GM18505 (cell line): Measurements from ENCODE around the gene RPRD1A.
"Not testable (repeated sequence)": the region's sequence is repeated elsewhere in the genome, so short reads cannot be mapped to it uniquely, and the experiment has no call there.

Experiments used
- ATAC-seq: cut with Tn5 transposase; IDR thresholded peaks from one replicate; pipeline ENCODE4 v1.9.1; 2021; ENCODE audit not compliant: unreplicated experiment
- POLR2A ChIP-seq: IDR thresholded peaks from 4 replicates; pipeline ENCODE4 v1.6.1; 2011; ENCODE audit warnings: borderline replicate concordance; ENCODE audit not compliant: insufficient read depth, insufficient read length; ENCODE audit errors: extremely low read depth

Gene RPRD1A

DNA sequence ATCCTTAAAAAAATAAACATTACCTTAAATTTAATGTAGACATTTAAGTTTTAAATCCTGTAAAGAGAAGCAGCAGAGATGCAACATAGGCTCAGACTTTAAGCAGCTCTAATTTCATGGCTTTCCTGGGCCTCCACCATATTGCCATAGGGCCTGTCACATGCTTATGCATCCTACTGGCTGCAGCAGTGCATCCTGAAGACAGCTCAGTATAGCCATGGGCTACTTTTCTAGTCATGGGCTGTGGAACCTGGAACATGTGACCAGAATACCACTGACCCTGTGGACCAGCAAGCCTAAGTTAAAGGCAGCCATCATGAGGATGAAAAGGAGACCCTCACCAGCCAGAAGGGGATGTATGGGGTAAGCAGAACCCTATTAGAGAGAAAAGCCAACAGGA lies 84.2 kb downstream of the RPRD1A start:
- ATAC-seq = no peak
- TF ChIP-seq POLR2A = no peak

DNA sequence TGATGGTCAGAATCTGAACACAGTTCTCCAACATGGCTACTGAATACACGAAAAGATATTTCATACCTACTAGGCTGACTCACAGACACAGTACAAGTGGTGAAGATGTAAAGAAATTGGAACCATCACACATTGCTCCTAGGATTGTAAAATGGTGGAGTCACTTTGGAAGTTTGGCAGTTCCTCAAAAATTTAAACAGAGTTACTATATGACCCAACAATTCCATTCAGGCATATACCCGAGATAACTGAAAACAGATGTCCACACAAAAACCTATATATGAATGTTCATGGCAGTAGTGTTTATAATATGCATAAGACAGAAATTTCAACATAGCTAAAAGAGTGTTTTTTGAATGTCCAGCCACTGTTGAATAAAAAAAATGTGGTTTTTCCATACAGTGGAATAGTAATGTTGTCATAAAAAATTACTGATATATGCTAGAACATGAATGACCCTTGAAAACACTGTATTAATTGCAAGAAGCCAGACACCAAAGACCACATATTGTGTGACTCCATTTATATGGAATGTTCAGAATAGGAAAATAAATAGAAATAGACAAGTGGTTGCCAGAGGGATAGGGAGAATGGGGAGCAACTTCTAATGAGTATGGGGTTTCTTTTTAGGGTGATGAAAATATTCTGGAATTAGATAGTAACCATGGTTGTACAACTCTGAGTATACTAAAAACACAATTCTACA lies 84.8 kb downstream of the RPRD1A start:
- no peak for ATAC-seq
- no peak for TF ChIP-seq POLR2A

DNA sequence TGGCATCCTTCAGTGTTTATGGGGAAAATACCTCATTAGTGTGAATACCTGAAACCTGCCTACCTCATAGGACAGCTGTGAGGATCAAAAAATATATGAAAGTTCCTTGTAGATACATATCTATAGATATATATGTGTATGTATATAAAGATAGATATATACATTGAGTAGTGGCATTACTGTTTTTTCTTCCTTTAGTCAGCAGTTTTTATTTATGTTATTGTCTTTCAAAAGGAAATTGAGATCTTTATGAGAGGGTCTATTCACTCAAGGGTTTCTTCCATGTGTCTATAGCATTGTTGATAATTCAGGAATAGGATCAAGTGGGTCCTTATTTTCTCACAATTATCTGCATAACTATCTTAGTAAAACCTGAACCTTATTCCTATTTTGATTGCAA lies 88.2 kb downstream of the RPRD1A start:
- no peak for ATAC-seq
- TF ChIP-seq POLR2A = no peak

DNA sequence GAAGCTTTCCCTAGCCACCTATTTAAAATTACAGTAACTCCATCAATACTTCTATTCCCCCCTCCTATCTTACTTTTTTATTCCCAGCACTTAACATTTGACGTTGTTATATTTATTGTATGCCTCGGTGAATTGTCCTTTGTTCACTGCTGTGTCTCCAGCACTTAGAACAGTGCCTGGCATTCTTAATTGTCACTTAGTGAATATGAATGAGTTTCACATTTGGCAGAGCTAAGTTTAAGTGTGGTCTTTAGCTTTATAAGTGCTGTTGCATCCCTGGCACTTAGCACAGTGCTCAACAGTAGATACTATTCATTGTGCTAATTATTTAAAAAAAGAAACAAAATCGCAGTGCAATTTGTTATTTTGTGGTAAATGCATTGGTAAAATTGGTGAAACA lies 93.2 kb downstream of the RPRD1A start:
- TF ChIP-seq POLR2A = no peak
- ATAC-seq = no peak

DNA sequence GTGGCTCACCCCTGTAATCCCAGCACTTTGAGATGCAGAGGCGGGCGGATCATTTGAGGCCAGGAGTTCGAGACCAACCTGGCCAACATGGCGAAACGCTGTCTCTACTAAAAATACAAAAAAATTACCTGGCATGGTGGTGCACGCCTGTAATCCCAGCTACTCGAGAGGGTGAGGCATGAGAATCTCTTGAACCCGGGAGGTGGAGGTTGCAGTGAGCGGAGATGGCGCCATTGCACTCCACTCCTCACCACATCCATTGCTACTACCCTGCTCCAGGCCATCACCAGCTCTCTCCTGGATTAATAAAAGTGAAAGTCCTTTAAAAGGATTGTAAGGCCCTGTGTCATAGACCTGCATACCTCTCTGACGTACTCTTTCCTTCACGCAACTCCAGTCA lies 93.7 kb downstream of the RPRD1A start:
- TF ChIP-seq POLR2A = no peak
- ATAC-seq = no peak

DNA sequence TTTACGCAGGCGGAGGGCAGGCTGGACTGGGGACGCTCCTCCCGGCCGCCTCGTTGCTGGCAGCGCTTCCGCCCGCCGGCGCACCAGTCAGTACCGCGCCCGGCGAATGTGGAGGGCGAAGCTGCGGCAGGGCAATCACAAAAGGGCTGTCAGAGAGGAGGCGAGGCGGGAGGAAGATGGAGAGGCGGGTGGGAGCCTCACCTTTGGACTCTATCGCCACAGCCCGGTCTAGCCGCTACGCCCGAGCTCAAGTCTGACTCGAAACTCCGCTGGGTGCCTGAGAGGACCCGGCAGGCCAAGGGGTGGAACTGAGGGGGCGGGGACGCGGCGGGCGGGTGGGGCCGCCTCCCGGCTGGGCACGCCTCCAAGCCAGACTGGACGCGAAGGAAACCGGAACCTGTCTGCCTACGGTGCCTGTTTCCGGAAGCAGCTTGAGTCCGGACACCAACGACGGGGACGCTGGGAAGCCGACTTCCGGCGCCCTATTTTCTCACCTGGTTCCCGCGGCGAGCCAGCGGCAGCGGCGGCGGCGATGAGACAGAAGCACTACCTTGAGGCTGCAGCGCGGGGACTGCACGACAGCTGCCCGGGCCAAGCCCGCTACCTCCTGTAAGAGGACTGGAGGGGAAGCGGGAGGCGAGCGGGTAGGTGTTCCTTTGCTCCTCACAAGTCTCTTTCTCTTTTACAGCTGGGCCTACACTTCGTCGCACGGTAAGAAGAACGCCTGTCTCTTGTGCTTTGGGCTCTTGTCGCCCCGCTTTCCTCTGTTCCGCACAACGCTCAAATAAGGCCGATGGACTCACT lies 95.0 kb downstream of the RPRD1A start, which contains the start of gene RMP24:
Gene RMP24, plus strand, starts transcription at position 483 of the 804 bp plus-strand sequence.
- peak; percentile 95 for TF ChIP-seq POLR2A
- ATAC-seq = peak; percentile 91

DNA sequence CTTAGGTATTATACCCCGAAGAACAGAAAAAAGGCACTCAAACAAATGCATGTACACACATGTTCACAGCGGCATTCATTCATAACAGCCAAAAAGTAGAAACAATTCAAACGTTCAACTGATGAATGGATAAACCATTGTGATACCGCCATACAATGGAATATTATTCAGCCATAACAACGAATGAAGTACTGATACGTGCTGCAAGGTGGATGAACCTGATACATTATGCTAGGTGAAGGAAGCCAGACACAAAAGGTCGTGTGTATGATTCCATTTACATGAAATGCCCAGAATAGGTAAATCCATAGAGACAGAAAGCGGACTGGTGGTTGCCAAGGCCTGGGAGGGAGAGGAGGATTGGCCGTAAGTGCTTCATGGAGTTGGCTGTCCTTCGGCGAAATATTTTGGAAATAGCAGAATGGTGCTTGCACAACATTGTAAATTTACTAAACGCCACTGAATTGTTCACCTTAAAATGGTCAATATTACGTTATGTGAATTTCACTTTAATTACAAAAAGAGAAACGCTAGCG lies 95.6 kb downstream of the RPRD1A start:
- no peak for TF ChIP-seq POLR2A
- peak; percentile 4 for ATAC-seq

DNA sequence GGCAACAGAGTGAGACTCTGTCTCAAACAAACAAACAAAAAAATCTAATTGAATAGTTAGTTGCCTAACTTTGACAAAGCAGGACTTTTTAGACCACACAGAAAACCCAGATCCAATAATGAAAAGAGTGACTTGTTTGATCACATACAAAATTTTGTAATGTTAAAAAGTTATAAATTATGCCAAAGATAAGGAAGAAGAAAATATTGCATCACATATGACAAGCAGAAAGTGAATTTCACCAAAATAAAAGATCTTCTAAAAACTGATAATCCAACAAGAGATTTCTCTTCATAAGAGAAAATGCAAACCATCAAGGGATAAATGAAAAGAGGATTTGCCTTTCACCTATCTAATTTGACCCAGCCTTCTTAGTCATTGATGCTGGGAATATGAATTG lies 97.7 kb downstream of the RPRD1A start:
- TF ChIP-seq POLR2A = no peak
- ATAC-seq = no peak

DNA sequence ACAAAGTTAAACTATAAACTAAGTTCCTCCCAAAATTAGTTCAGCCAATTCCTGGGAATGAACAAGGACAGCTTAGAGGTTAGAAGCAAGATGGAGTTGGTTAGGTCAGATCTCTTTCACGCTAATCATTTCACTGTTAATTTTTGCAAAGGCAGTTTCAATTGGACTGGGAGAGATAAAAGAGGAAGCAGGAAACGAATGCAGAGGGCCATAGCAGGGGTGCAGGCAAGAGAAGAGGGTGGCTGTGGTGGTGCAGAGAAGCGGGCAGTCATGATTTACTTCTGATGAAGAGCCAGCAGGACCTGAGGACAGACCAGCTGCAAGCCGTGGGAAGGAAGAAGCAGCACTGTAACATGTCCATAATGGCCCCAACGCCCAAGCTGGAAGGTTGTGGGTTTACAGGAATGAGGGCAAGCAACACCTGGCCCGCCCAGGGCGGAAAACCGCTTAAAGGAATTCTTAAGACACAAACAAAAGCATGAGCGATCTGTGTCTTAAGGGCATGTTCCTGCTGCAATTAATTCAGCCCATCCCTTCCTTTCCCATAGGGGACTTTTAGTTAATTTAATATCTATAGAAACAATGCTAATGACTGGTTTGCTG lies 99.0 kb downstream of the RPRD1A start:
- TF ChIP-seq POLR2A = no peak
- no peak for ATAC-seq

DNA sequence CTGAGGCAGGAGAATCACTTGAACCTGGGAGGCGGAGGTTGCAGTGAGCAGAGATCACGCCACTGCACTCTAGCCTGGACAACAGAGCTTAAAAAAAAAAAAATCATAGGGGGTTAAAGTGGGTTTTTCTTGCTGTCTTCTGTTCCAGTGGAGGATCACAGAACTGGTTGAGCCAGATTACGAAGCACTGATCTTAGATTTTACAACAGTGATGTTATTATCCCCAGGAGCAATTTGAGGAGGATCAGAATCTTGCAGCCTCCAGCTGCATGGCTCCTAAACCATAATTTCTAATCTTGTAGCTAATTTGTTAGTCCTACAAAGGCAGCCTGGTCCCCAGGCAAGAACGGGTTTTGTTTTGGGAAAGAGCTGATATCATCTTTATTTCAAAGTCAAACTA lies 99.5 kb downstream of the RPRD1A start:
- ATAC-seq = not testable (repeated sequence)

DNA sequence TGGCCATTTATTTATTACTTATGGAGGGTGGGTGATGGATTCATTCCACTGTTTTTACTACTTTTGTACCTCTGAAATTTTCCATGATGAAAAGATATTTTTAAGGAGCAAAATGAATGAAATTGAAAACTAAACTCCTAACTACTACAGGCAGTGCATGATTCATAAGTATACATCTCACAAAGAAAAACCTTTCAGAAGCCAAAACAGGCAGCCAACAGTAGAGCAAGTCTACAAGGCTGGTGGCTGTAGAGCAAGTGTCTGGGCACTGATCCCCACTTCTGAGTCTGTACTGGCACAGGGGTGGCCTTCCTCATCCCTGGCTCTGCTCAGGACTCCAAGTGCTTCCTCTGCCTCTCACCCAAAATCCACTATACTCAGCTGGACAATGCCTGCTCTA lies 103.0 kb downstream of the RPRD1A start:
- ATAC-seq = no peak
- no peak for TF ChIP-seq POLR2A

DNA sequence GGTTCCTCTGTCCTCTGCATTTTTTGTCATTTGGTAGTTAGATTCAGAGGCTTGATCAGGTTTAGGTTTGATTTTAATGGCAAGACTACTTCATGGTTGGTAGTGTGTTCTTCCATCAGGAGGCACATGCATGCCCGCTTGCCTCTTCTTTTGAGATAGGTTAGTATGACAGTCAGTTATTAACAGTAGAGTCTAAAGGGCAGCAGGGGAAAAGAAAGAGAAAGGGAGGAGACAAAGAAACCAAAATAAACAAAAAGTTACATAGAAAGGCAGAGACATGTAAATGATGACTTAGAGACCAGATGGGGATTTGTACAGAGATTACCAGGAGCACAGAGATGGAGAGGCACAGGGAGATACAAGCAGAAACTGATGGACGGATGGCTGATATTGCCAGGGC lies 105.0 kb downstream of the RPRD1A start:
- ATAC-seq = no peak

DNA sequence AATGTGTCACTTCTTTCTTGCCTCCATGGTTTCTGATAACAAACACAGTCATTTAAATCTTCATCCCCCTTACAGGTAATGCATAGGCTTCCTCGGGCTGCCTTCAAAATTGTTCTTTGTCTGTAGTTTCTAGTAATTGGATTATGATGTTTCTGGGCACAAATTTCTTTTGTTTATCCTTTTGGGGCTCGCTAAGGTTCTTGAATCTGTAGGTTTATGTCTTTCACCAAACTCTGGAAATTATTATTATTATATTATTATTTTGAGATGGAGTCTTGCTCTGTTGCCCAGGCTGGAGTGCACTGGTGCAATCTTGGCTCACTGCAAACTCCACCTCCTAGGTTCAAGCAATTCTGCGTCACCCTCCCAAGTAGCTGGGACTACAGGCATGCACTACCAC lies 111.1 kb downstream of the RPRD1A start:
- no peak for ATAC-seq
- TF ChIP-seq POLR2A = no peak

More for the DNA sequence above, 105.0 kb downstream of the RPRD1A start:
- no peak for TF ChIP-seq POLR2A
